OCI-LY7 (cell line): ENCODE results near the gene GRM1. TPM values are rescaled to one million over a fixed set of nuclear protein-coding genes. Genes with fewer than 3 reads are reported as not detected.

Source experiments
- BruUV-seq: library from RNA; stranded (reverse); fragments of 400-500 nt; replicated peaks from 2 replicates; lab custom pipeline; 2021; lab: Mats Ljungman, UMichigan
- CTCF ChIA-PET: fragments of 300-600 bp; sonication (Branson Sonifier 250); formaldehyde crosslinking; loops from one replicate; lab custom pipeline; 2022; ENCODE audit warnings: antibody characterized with exemption; ENCODE audit not compliant: unreplicated experiment; lab: Charles Lee
- POLR2A ChIA-PET: fragments of 300-600 bp; sonication (Branson Sonifier 250); formaldehyde crosslinking; loops from one replicate; lab custom pipeline; 2022; ENCODE audit warnings: antibody characterized with exemption; lab: Charles Lee
- DNase-seq: peaks from one replicate; pipeline ENCODE4 v3.0.0-alpha.2; 2015; ENCODE audit warnings: low spot score
- H2AFZ ChIP-seq: fragments of 200-600 bp; sonication (generic), shearing (Covaris generic); 2 replicates; pipeline ENCODE4 v1.6.1; 2014; ENCODE audit warnings: mild to moderate bottlenecking, antibody characterized with exemption, low read length, moderate library complexity
- H3K27ac ChIP-seq: fragments of 200-600 bp; sonication (generic); 2 replicates; pipeline ENCODE4 v1.5.1; 2014; ENCODE audit warnings: mixed run types, low read depth, mild to moderate bottlenecking, moderate library complexity, low read length, inconsistent platforms; ENCODE audit not compliant: poor library complexity, severe bottlenecking
- H3K36me3 ChIP-seq: fragments of 200-600 bp; sonication (generic); 2 replicates; pipeline ENCODE4 v1.6.1; 2014; ENCODE audit warnings: mild to moderate bottlenecking, antibody characterized with exemption, low read length, moderate library complexity, mixed read lengths; ENCODE audit not compliant: insufficient read depth
- H3K4me1 ChIP-seq: fragments of 200-600 bp; sonication (generic); 2 replicates; pipeline ENCODE4 v1.5.1; 2014; ENCODE audit warnings: mild to moderate bottlenecking, low read length; ENCODE audit not compliant: insufficient read depth, poor library complexity, severe bottlenecking
- H3K4me2 ChIP-seq: fragments of 200-600 bp; sonication (generic); 2 replicates; pipeline ENCODE4 v1.6.1; 2014; ENCODE audit warnings: mild to moderate bottlenecking, low read length
- H3K4me3 ChIP-seq: fragments of 200-600 bp; sonication (generic); 2 replicates; pipeline ENCODE4 v1.5.1; 2014; ENCODE audit warnings: mild to moderate bottlenecking, low read depth, low read length; ENCODE audit not compliant: poor library complexity, severe bottlenecking
- H3K79me2 ChIP-seq: fragments of 200-600 bp; sonication (generic); 2 replicates; pipeline ENCODE4 v1.6.1; 2016; ENCODE audit warnings: low read depth, mild to moderate bottlenecking, low read length, moderate library complexity, mixed read lengths; ENCODE audit not compliant: insufficient read depth
- H3K9me2 ChIP-seq: fragments of 200-600 bp; sonication (generic); 2 replicates; pipeline ENCODE4 v1.6.1; 2016; ENCODE audit warnings: mild to moderate bottlenecking, low read length, mixed read lengths; ENCODE audit not compliant: insufficient read depth
- H3K9me3 ChIP-seq: fragments of 200-600 bp; sonication (generic); 2 replicates; pipeline ENCODE4 v1.6.1; 2014; ENCODE audit warnings: mild to moderate bottlenecking, mixed run types, low read length, mixed read lengths
- H4K20me1 ChIP-seq: fragments of 200-600 bp; sonication (generic); 2 replicates; pipeline ENCODE4 v1.6.1; 2014; ENCODE audit warnings: mild to moderate bottlenecking, antibody characterized with exemption, low read length, moderate library complexity, mixed read lengths; ENCODE audit not compliant: insufficient read depth
- EZH2phosphoT487 ChIP-seq: fragments of 200-600 bp; sonication (generic); IDR thresholded peaks from 2 replicates; pipeline ENCODE4 v1.6.1; 2018; ENCODE audit warnings: low read depth, borderline replicate concordance, mild to moderate bottlenecking, mixed run types, antibody characterized with exemption, low read length, moderate library complexity, mixed read lengths
- intact Hi-C: fragments of 100-400 bp; cut with micrococcal nuclease; formaldehyde crosslinking; loops from one replicate; pipeline ENCODE4 v1.10.0; 2022; ENCODE audit not compliant: unreplicated experiment
- total RNA-seq, 2 experiments: library from RNA; depleted of rRNA in 1 of 2; stranded (reverse); fragments of >200 nt in 1 of 2; shearing (Covaris generic) in 1 of 2; gene quantifications; 2 replicates each; pipeline ENCODE4 v1.2.3, GENCODE V29; 2014 to 2022
- TF ChIP-seq, protein P1 (sequence below): fragments of 200-600 bp; sonication (generic); conservative IDR thresholded peaks from 2 replicates; pipeline ENCODE4 v1.5.1; 2014; ENCODE audit warnings: mild to moderate bottlenecking, antibody characterized with exemption, low read length, moderate library complexity, mixed read lengths

GRM1 gene
- total RNA-seq, 2 experiments from 2014 or later: not detected

DNA sequence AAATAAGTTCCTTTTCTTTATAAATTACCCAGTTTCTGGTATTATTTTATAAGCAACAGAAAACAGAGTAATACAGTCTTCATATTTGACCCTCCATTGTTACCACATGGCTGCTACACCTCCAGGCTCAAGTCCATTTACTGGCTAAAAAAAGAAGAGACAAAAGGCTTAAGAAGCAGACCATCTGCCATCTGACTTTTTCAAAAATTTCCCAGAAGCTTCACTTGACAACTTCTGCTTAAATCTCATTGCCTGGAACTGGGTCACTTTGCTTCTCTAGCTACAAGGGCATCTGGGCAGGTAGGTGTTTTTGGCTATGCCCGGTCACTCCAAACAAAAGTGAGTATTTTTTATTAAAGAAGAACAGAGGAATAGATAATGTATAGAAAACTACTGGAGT, 118.0 kb downstream of the GRM1 start:
- Histone ChIP-seq H3K4me3 (no peak overlapping the region), H3K79me2 (no peaks in the 10 kb centered on the region), H3K9me2 (no peaks in the 10 kb centered on the region), H4K20me1 (no peaks in the 10 kb centered on the region), H2AFZ (no peak overlapping the region), H3K4me2 (no peak overlapping the region), H3K9me3 (no peaks in the 10 kb centered on the region), H3K4me1 (no peaks in the 10 kb centered on the region), H3K27ac (no peak overlapping the region), H3K36me3 (no peaks in the 10 kb centered on the region)
- BruUV-seq: no TSS peak
- no peak for TF ChIP-seq EZH2phosphoT487
- ChIA-PET CTCF (no interaction called here), POLR2A (interaction anchor here (0.5 kb wide), 1 partner anchor 86 kb away, joined by 3 read pairs; no protein-coding TSS in a partner anchor)
- DNase-seq: no peak
- intact Hi-C loops: no loop called here

DNA sequence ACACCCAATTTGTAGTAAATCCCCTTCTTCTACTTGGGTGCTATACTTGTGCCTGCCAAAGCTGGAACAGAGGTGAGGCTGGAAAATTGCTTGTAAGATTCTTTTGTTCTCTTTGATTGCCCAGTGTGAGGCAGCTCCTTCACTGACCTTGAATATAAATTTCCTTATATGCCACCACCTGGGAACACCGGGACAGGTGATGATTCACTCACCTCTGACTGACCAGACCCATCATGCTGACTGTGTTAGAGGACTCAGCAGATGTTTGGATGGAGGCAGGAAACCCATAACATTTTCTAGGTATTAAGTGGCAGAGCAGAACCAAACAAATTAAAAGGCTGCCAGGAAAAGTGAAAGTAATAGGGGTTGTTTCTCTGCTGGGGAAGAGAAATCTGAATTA, 120.9 kb downstream of the GRM1 start:
- no peak overlapping the region for H3K4me2 ChIP-seq
- H3K79me2 ChIP-seq: no peaks in the 10 kb centered on the region
- no peaks in the 10 kb centered on the region for H4K20me1 ChIP-seq
- no peaks in the 10 kb centered on the region for H3K36me3 ChIP-seq
- no peak overlapping the region for H3K27ac ChIP-seq
- intact Hi-C loops: no loop called here
- CTCF ChIA-PET: no interaction called here
- H3K4me1 ChIP-seq: no peaks in the 10 kb centered on the region
- no peak for DNase-seq
- no peak overlapping the region for H2AFZ ChIP-seq
- no peaks in the 10 kb centered on the region for H3K9me3 ChIP-seq
- no peaks in the 10 kb centered on the region for H3K9me2 ChIP-seq
- no peak for TF ChIP-seq EZH2phosphoT487
- H3K4me3 ChIP-seq: no peak overlapping the region
- BruUV-seq: no TSS peak
- POLR2A ChIA-PET: no interaction called here

DNA sequence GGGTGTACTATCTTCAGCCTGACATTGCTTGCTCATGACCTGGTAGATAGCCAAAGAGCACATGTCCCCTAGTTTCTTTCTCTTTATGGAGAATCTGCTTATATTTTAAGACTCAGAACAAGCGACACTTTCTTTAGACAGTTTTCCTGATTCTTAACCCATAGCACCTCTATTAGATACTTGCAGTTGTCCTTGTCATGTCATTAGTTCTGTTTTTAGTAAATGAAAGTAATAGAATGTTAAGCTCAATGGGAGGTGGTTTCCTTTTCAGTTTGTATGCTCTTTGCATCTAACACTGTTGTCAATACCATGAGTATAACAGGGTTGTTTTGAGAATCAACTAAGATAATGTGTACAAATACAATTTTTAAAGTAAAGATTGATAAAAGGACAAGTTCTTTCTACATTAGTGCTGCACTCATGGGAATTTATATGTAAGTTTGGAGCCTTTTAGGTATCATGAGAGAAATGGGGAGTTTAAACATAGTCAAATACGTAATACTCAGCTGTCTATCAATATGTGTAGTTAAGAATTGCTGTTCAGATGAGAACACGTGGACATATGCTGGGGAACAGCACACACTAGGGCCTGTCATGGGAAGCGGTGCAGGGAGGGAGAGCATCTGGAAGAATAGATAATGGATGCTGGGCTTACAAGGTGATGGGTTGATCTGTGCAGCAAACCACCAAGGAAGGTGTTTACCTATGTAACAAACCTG, 124.3 kb downstream of the GRM1 start:
- no peaks in the 10 kb centered on the region for H3K36me3 ChIP-seq
- no TSS peak for BruUV-seq
- H3K79me2 ChIP-seq: no peaks in the 10 kb centered on the region
- H3K4me3 ChIP-seq: no peak overlapping the region
- CTCF ChIA-PET: no interaction called here
- no peak overlapping the region for H3K27ac ChIP-seq
- intact Hi-C loops: no loop called here
- no peak for DNase-seq
- POLR2A ChIA-PET: interaction anchor here (0.7 kb wide), 1 partner anchor 10 kb away, joined by 3 read pairs; no protein-coding TSS in a partner anchor
- H3K4me1 ChIP-seq: no peaks in the 10 kb centered on the region
- H3K9me2 ChIP-seq: no peaks in the 10 kb centered on the region
- no peak overlapping the region for H2AFZ ChIP-seq
- no peak overlapping the region for H3K4me2 ChIP-seq
- H4K20me1 ChIP-seq: no peaks in the 10 kb centered on the region
- H3K9me3 ChIP-seq: no peaks in the 10 kb centered on the region
- no peak for TF ChIP-seq EZH2phosphoT487
- TF ChIP-seq, protein P1, sequence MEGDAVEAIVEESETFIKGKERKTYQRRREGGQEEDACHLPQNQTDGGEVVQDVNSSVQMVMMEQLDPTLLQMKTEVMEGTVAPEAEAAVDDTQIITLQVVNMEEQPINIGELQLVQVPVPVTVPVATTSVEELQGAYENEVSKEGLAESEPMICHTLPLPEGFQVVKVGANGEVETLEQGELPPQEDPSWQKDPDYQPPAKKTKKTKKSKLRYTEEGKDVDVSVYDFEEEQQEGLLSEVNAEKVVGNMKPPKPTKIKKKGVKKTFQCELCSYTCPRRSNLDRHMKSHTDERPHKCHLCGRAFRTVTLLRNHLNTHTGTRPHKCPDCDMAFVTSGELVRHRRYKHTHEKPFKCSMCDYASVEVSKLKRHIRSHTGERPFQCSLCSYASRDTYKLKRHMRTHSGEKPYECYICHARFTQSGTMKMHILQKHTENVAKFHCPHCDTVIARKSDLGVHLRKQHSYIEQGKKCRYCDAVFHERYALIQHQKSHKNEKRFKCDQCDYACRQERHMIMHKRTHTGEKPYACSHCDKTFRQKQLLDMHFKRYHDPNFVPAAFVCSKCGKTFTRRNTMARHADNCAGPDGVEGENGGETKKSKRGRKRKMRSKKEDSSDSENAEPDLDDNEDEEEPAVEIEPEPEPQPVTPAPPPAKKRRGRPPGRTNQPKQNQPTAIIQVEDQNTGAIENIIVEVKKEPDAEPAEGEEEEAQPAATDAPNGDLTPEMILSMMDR: no peak
